Left lobe of liver (tissue), 2 donors: ENCODE results near the gene HYDIN. TPM values are rescaled to one million over a fixed set of nuclear protein-coding genes. Genes with fewer than 3 reads are reported as not detected.
"Not testable (repeated sequence)": the region's sequence is repeated elsewhere in the genome, so short reads cannot be mapped to it uniquely, and the experiment has no call there.

Experiments used
- ATAC-seq: fragments of 200-7000 bp; cut with Tn5 transposase; one replicate; pipeline ENCODE4 v1.9.1; 2020; ENCODE audit warnings: mild to moderate bottlenecking, moderate library complexity
- DNase-seq: peaks from one replicate; pipeline ENCODE4 v3.0.0-alpha.2; 2020; ENCODE audit warnings: low spot score
- total RNA-seq: library from RNA; stranded (reverse); gene quantifications from one replicate; pipeline ENCODE4 v1.2.1, GENCODE V29; 2021
- donor health status: DM: no; HTN: no; CAD: no; lungs with moderate emphysema.
- donor health status: DM: no; HTN: yes; CAD: no.

The HYDIN gene
- total RNA-seq, 1 donor from 2014 or later, result 0.28 TPM

DNA sequence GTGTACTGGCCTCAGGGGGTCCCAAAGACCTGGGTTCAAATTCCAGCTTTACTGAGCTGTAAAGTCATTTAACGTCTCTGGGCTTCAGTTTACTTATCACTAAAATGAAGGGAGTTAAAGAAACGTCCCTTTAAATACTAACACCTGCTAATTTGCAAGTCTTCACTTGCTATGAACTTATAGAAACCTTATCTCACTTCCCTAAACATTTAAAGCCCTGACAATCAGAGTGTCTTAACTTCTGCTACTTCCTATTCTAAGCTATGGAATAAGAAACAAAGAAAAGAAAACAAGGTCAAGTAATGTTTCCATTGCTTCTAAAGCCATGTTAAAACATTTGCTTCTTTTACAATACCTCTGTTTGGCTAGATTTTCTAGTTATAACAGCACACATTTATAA, 87.3 kb downstream of the HYDIN start:
- not testable (repeated sequence) for ATAC-seq, DNase-seq

DNA sequence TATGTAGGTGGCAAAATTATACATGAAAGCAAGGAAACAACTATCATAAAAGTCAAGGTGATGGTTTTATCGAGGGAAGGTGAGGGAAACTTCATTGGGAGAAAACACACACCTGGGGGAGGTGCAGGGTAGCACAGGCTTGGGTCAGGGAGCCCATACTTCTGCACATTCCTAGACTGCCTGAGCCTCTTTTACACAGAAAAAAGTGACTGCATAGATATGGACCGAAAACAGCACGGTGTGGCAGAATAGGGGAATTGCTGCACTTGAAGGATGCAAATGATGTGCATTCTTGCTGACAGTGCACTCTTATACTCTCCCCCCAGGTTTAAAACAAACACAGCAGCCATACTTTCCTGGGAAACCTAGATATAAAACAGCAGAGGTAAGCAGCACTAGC, 120.0 kb downstream of the HYDIN start:
- not testable (repeated sequence) for ATAC-seq, DNase-seq

DNA sequence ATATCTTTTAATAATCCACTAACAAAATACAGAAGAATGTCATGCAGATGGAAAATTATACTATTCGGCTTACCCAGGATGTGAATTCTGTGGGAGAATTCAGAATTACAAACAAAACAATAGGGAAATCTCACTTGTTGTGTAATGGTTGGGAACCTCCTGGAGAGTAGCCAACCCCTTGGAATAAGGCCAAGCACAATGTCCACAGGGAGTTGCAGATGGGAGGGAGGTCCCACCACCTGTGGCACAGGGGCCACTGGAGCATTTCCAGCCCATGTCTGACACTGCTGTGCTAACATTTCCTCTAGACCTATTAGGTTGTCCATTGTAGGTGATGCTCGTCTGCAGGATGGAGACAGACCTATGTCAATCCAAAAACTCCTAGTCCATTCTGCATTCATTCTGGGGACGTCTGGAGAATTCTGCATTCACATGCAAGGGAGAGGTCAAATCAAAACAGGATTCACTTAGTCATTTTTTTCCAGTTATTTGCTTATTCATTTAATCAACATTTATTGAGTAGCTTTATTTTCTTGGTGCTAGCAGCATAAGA, 120.8 kb downstream of the HYDIN start:
- DNase-seq, ATAC-seq: not testable (repeated sequence)

DNA sequence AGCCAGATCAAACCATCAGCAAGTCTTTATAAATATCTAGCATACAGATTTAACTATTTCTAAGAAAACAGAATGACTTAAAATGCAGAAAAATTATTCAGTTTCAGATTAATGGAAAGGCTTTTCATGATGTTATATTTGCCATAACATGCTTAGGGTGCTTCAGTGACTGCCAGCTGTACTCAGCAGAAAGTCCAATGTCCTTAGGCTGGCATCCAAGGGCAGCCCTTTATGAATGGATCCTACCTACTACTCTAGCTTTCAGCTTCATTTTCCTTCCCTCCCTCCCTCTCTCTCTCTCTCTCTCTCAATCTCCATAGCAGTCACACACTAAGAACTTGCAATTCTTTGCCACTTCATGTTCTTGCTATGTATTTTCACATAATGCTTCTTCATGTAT, 124.6 kb downstream of the HYDIN start:
- peak; percentile 92 for ATAC-seq
- DNase-seq, result not testable (repeated sequence)

DNA sequence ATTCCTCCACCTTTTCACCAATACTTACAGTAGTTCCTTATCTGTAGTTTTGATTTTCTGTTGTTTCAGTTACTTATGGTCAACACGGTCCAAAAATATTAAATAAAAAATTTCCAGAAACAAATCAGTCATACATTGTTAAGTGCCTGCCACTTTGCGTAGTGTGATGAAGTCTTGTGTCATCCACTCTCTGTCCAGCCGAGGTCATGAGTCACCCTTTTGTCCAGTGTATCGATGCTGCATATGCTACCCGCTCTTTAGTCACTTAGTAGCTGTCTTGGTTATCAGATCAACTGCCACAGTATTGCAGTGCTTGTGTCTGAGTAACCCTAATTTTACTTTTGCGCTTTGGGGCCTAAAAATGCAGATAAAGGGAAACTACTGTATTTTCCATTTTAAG, 146.9 kb downstream of the HYDIN start:
- not testable (repeated sequence) for DNase-seq, ATAC-seq

DNA sequence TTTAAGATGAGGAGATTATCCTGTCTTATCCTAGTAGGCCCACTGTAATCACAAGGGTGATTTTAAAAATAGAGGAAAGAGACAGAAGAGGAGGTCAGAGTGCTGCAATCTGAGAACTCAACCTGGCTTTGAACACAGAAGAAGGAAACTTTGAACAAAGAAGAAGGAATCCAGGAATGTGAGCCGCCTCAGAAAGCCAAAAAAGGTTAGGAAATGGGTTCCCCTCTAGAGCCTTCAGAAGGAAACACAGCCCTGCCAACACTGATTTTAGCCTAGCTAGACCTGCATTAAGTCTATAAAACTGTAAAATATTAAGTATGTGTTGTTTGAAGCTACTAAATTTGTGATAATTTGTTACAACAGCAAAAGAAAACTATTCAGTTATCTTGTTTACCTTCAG, 149.7 kb downstream of the HYDIN start:
- ATAC-seq, result not testable (repeated sequence)

DNA sequence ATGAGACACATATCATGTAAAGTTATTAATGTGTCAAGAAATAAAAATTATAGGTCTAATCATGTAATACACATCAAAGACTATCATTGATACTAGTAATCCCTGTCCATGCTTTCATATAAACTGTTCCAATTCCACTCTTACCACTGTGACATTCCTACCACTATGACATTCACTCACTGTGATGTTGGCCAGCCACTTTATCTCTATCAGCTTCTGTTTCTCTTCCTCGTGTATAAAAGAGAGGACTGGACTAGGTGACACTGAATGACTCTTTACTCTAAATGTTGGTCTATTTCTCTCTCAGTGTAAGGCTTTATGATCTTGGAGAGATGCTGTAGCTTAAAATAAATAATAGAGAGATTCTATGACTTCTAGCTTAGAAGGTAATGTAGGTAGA, 150.3 kb downstream of the HYDIN start:
- DNase-seq, ATAC-seq: not testable (repeated sequence)

More for the DNA sequence above, 149.7 kb downstream of the HYDIN start:
- DNase-seq, result not testable (repeated sequence)

DNA sequence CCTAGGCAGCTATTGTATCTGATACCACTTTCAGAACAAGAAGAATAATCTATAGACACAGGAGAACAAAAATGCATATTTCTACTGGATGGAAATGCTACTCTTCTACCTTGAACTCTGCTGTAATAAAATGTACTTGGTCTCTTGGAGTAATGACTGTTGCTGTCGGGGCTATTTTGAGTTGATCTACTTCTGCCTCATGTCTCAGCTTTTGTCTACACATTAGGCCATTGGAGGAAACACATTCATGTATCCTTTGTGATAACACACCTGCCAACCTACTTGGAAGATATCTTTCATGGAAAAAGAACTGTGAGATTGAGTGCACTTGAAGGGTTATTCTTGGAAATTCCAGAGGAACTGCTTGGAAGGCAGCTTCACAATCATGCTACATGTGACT, 159.9 kb downstream of the HYDIN start:
- not testable (repeated sequence) for ATAC-seq, DNase-seq

DNA sequence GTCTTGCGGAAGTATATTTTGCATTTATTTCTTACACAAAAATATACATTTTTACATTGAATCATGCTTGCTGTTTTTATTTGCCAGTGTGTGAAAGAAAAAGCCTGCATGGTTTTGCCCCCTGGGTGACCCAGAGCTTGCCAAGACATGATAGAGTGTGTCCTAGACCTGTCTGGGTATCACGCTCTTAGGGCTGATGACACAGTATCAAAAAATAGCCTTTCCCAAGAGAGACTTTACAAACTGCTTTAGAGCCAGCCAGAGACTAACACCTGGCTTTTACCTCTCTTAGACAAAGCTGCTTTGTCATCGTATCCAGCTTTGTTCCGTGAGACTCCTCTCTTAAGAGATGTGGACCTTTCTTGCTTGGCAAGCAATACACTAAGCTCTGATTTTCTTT, 160.7 kb downstream of the HYDIN start:
- not testable (repeated sequence) for ATAC-seq, DNase-seq

DNA sequence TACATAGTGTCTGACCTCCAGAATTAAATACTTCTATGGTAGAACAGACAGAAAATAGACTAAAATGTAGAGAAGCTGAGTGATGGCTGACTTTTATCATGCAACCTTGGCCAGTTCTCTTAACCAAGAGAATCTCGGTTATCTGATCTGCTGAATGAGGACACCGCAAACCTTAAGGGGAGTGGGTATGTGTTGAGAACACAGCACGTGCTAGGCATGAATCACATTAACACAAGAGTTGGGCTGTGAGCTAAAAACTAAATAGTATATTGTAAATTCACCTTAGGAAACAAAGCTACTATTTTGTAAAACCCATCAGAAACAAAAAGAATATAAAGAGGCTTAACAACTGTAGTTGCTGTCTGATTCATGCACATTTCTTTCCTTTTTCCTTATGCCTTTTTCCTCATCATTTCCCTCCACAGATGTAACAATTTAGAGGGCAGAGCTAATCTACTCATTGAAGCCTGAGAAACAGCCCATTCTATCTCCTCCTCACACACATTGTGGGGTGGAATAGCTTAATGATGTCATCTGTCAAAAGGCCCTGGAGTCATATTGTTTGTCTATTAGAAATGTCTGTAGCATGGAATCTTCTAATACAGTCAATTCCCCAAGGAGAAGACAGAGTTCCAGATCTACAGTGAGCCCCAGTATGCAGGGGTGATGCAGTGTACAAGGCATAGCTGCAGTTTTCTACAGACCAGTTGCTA, 176.5 kb downstream of the HYDIN start:
- not testable (repeated sequence) for DNase-seq, ATAC-seq

DNA sequence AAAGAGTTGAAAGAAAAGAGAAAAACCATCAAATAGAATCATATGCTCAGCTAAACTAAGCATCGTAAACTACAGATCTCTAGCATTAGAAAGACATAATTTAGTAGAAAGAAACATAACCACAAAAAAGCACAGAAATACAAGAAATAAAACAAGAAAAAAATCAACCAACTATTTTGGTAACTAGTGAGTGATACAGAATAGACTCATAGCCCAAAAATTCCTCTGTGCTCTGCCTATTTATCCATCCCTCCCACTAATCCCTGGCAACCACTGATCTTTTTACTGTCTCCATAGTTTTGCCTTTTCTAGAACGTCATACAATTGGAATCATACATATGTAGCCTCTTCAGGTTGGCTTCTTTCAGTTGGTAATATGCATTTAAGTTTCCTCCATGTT, 180.2 kb downstream of the HYDIN start:
- not testable (repeated sequence) for DNase-seq, ATAC-seq

DNA sequence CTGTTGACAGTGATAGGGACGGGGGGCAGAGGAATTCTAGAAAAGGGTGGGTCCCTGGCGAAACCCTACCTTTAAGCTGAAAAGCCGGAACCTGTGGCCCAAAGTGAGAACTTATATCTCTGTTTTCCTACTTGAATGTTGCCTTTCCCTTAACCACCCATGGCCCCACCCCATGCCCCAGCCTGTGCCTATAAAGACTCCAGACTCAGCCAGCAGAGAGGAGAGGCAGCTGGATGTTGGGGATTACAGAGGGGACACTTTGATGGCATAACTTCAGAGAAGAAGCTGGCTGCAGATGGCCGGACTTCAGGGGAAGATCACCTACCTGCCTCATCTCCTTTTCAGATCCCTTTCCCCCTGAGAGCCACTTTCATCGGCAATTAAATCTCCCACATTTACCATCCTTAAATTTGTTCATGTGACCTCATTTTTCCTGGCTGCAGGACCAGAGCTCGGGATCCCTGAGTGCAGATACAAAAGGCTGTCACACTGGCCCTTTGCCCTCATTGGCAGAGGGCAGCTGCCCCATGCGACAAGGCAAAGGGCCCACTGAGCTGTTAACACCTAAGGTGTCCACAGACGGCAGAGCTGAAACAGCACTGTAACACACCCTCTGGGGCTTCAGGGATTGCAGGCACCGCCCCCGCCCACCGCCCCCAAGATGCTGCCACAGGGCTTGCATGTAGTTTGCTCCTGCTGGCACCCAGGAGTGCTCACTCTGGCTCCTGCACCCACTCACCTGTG, 191.0 kb downstream of the HYDIN start:
- ATAC-seq, result peak; percentile 25
- not testable (repeated sequence) for DNase-seq

DNA sequence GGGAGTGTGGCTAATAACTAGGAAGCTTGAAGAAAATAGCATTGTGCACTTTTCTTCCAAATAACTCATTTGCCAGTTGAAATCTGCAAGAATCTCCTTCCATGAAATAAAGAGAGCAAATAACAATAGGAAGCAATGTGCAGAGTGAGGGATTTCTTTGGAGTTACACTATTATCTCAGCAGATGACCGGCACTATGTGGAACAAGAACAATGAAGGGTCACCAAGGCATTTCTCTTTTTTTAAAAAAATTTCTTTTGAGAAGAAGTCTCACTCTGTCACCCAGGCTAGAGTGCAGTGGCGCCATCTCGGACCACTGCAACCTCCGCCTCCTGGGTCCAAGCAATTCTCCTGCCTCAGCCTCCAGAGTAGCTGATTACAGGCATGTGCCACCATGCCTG, 192.1 kb downstream of the HYDIN start:
- not testable (repeated sequence) for DNase-seq, ATAC-seq

DNA sequence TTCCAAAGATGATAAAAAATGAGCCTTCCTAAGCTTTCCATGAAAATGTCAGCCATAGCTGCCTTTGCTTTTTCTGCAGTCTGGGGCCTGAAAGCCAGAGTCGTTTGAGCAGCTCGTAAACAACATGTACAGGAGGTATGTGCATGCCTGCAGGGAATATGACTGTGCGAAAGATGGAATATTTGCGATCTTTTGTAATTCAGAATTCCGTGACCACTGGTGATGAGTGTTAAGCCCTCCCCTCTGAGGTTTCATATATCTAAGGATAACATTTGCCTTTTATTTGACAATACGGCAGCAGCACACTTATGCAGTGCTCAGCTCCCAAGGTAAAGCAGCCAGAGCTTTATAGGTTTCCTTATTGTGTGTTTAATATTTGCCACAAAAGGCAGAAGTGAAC, 192.5 kb downstream of the HYDIN start:
- ATAC-seq, DNase-seq: not testable (repeated sequence)

DNA sequence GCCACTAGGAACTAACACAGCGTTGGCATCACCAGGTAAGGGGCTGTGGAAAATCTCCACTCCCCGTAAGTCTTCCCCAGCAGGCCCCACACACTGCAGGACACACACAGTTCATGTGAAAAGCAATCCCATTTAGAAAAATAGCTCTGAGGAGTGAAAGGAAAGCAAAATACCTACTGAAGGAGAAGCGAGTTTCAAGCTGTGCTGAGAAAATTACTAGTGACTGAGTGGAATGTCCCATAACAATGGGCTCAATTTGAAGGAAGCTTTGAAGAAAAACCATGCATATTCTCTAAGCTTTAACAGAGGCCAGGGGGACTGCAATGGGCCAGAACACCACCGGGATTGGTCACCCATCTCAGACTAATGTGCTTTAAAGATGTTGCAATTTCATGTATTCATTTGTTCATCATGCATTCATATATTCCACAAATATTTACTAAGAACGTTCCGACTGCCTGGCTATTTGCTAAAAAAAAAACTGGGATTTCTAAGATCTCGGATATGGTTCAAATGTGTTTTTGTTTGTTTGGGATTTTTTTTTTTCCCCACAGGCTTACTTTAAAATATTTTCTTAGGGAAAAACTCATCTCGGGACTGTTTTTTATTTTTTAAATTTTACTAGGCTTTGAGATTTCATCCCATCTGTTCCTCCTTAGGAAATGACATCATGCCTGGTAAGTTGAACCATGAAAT, 202.3 kb downstream of the HYDIN start:
- not testable (repeated sequence) for ATAC-seq

DNA sequence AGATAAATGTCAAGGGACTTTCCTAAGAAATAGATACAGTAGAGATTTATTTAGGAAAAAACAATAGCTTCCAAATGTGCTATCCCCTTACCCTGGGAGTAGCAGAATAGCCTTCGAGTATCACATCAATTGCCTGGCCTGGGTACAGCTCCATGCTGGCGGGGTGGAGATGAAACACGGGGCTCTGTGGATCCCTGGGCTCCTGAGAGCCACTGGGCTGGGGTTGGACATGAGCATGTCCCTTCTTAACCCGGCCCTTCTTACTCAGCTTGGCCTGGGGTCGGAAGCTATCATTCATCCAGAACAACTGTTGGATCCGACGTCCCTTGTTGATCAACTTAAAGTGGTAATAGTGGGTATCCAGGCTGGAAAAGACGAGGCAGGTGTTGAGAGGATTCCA, 203.0 kb downstream of the HYDIN start:
- not testable (repeated sequence) for DNase-seq, ATAC-seq

More for the DNA sequence above, 202.3 kb downstream of the HYDIN start:
- DNase-seq, result not testable (repeated sequence)

DNA sequence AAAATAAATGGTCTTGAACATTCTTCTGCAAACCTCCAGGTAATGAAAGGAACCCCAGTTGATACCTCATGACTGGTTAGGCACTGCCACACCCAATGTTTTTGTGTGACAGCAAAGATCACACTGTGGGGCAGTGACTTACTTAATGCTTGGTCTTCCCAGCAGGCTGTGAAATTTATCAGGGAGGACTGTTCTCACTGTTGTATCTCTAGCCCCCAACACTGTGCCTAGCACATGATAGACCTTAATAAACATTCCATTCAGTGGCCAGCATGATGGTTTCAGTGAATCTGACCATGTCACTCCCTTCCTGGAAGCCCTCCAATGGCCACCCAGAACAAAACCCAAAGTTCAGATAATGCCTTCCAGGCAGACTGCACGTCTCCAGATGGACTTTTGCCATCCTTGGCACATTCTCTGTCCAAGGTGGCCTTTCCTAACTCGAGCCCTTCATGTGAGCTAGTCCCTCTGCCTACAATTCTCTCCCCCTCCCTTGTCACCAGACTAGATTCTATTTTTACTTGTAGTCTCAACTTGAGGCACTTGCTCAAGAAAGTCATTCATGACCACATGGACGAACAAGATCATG, 206.6 kb downstream of the HYDIN start:
- DNase-seq (peak; percentile 59), ATAC-seq (peak; percentile 88)

DNA sequence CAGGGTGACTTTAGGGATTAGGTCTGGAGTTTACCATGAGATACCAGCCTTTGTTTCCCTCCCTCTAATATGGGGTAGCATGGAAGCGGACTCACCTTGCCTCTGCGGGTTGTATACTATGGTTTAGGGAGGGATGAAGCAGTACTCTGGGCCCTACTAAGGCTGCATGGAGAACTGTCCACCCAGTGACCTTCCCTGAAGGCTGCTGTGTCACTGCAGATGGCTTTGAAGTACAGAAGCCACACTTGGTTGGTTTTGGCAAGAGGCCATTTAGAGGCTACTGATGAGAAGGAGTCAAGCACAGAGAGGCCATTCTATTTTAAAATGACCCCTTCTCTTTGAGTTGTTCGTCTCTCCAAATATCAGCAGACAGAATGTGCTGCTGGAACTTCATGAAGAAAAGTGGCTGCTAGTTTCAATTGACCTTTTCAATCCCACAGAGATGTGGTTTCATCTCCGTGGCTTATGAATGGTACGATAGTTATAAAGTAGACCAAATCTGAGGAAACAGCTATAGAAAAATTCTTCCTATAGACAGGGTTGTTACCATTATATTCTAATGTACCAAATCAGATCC, 208.5 kb downstream of the HYDIN start:
- not testable (repeated sequence) for ATAC-seq

DNA sequence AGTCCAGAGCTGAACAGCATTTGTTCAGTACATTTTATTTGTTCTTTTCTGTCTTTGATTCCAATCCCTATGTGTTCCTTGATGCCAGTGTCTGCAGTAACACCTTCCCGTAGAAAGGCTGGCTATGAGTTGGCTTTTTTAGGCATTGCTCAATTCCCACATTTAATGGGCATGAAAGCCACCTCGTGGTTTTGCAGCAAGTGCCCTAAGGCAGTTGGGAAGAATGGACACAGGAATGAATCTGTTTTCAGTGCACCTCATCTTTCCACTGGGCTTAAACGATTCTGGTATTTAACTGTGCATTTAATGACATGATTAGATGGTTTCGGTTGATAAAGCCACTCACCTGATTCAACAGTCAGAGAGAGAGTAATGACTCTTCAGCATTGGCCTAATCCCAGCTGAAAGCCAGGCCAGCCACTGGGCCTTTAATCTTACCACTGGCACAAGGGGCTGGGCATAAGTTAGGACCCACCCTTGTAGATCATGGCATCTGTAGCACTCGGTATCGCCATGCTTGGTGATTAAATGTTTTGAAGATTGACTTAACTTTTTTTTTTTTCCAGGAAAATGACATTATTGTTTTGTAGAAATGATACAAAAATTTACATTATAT, 211.3 kb downstream of the HYDIN start:
- DNase-seq, ATAC-seq: not testable (repeated sequence)

More for the DNA sequence above, 208.5 kb downstream of the HYDIN start:
- not testable (repeated sequence) for DNase-seq
